NCI-H187 treated with DMSO at 0.1 percent for 48 hours (cell line): Measurements from ENCODE around the gene LY6G6C.

Experiments
- DNase-seq: peaks from one replicate; lab custom pipeline; 2025; lab: John Stamatoyannopoulos, UW

LY6G6C gene, protein sequence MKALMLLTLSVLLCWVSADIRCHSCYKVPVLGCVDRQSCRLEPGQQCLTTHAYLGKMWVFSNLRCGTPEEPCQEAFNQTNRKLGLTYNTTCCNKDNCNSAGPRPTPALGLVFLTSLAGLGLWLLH

DNA sequence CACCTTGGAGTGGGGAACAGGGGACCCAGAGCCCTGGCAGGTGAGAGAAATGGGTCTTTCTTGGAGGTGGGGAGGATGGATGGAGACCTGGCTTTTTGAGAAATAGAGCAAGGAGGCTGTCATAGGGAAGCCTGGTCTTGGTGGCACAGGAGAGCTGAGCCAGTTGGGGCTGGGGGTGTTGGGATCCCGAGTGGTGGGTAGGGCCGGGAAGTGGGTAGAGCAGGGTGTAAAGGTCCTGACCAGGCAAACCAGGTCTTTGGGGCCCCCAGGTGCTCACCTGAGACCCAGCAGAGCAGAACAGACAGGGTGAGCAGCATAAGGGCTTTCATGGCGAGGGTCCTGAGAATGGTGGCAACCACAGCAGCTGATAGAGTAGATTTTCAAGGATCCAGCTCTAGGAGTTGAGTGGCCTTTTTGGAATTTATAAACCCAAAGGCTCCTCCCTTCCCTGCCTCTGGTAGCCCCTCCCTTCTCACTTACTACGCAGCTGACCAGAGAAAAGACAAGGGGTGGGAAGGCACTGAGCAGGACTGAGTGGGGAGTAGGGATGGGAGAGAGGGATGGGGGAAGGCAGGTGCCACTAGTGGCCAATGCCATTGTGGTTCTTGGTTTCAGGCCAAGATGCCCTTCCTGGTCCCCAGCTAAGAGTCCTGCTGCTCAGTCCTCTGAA, at the start of gene LY6G6C:
Gene LY6G6C (minus strand): TSS at position 396 of the 670 bp plus-strand sequence. CDS start 67 bp downstream, at position 329.
- no peak for DNase-seq

- no peak for DNase-seq
Measured at GRCh38 chr6:31770860-31771259, 49.3 kb upstream of the LY6G6C start.

DNA sequence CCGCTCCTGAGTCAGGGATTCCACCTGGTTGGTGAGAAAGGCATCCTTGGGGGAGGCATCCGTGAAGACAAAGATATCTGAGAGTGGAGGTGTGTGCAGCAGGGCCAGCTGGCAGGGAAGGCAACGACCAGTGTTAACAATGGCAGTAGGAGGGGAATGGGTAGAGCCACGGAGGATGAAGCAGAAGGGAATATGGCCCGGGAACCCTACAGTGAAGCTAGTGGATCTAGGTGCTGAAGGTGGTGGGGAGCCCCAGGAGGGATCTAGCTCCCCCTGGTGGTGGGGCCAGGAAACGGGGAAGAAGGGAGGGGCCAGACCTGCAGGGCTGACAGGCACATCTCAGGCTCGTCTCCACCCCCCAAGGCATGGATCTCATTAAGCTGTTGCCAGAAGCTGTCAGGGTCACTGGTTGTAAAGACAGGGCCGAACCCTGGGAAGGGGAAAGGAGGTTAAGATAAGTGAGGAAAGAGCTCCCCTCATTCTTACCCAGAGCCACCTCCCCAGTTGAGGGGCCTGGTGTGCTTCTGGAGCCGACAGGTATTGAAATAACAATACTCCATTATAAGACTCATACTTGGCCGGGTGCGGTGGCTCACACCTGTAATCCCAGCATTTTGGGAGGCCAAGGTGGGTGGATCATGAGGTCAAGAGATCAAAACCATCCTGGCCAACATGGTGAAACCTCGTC, 48.3 kb upstream of the LY6G6C start:
- DNase-seq: no peak

DNA sequence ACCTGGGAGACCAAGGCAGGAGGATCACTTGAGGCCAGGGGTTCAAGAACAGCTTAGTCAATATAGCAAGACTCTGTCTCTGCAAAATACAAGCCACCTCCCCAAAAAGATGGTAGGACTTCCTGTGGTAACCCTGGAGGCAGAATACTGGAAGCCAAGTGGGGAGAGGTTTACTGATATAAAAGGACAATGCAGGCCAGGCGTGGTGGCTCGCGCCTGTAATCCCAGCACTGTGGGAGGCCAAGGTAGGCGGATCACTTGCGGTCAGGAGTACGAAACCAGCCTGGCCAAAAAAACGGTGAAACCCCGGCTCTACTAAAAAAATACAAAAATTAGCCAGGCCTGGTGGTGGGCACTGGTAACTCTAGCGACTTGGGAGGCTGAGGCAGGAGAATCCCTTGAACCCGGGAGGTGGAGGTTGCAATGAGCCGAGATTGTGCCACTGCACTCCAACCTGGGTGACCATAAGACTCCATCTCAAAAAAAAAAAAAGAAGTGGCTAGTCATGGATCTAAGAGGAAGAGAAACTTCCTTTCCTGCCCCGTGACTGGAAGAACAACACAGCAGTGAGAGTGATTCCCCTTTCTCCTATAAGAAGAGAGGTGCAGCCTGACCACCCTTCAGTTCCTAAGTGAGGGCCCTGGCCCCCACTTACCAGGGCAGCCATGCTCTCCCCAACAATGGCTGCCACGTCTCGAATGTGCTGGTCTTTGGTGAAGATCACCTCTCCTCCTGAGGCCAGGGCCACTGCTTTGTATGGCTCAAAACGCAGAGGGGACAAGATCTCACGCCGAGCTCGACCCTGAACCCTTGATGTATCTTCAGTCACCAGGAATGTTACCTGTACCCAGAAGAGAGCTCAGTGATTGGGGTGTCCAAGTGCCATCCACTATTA, 47.1 kb upstream of the LY6G6C start:
- DNase-seq: no peak

- DNase-seq: no peak
Measured at GRCh38 chr6:31767096-31767645, 45.6 kb upstream of the LY6G6C start.

DNA sequence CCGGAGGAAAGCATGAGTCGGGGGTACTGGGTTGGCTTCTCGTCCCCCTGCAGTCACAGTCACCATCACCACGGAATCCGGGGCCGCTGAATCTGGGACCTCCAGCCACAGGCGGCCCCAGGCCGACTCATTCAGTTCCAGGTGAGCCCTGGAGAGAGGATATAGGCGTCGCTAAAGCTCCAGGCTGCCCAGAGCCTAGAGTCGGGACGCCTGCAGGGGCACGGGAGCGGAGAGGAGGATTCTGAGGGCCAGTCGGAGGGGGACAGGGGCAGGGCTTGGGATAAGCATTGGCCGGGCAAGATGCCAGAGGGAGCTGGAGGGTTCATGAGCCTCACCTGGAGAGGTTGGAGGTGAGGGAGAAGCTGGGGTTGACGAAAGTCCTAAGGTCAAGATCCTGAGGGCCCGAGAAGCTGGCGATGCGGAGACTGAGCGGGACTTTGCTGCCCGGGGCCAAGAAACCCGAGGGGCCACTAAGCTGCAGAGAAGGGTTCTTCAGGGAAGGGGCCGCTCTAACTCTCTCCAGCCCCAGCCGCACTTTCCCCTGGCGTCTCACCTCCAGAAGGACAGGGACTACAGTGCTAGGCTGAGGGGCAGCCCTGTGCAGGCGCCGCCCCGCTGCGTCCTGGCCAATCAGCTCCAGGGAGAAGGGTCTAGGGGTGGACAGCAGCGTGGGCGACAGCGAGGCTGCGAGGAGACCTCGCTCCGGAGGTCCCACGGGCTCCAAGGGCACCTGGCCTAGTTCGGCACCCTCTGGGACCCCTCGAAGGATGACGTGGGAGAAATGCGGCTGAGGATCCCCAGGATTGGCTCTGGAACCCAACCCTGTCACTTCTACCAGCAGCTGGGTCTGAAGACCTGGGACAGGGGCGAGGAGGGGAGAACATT, 44.6 kb upstream of the LY6G6C start:
- DNase-seq: no peak

- no peak for DNase-seq
Measured at GRCh38 chr6:31765559-31765909, 44.0 kb upstream of the LY6G6C start.

DNA sequence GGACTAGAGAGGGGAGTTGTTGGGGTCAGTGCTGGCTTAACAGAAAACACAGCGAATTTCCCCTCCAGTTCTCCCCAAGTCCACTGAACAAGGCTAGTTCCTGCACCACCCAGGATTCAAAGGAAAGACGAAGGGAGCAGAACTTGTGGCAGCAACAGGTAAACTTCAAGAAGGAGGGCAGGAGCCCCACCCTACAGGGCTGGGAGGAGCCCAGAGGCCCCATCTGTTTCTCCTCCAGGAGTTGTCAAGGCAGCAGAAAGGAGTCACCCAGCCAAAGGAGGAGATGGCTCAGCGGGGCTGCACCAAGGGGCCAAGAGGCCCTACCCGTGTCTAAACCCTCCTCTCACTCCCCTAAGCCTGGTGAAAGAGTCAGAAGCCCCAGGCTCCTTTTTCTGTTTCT, 42.7 kb upstream of the LY6G6C start:
- no peak for DNase-seq

DNA sequence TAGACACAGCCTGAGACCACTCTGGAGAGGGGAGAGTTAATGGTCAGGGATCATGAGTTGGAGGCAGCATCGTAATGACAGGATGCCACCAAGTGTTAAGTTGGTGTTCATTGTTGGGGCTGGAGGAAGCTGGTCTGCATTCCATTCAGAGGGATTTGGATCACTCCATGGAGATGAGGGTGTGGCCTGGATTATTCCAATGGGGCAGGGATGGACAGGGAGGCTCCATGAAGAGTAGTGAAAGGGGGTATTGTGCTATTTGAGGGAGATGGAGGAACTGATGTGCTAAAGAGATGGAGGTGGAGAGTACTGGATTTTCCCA, 42.0 kb upstream of the LY6G6C start:
- DNase-seq: no peak

DNA sequence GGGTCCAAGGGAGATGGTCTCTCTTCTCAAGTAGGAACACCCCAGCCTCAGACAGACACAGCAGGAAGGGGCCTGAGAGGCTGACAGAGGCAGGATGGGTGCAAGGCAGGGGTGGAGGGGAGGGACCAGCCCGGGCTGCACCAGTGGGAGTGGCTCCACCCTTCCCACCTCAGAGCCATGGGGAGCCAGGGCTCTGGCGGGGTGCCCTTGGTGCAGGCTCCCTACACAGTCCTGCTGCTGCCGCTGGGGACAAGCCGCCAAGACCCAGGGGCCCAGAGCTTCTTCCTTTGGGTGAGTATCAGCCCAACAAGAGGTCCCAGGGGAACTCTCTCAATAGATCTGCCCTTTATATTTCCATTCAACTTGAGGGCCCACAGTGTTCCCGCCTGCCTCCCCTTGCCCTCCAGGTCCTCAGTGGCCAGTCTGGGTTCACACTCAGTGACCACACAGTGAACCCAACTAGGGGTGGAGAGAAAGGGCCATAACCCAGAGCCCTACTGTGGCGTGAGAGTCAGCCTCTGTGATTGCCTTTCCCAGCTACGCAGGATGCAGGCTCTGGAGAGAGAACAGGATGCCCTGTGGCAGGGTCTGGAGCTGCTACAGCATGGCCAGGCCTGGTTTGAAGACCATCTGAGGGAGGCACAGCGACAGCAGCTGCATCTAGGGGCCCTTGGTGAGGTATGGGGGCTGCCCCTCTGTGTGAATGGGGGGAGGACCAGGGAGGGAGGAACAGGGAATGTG, 41.5 kb upstream of the LY6G6C start:
- DNase-seq: no peak

GRCh38 chr6:31762356-31762755, 40.8 kb upstream of the LY6G6C start, which contains the start of gene SAPCD1:
TSS of gene SAPCD1 (plus strand) at chr6:31762656. CDS start at chr6:31763055, 399 bp downstream.
- no peak for DNase-seq

DNA sequence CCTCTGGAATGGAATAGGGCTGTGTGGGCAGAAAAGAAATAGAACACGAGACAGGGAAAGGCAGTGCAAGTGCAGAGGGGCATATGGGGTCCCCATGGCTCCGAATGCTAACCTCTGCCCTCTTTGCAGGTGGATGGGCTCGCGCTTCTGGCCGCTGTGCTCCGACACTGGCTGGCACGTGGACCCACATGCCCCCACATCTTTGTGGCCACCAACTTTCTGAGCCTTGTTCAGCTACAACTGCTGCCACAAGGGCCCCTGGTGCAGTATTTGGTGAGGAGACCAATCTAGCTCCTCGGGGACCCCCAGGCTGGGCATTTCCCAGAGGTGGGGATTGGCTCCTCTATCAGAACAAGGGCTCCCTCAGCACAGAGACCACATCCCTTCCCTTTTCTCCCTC, 39.8 kb upstream of the LY6G6C start:
- no peak for DNase-seq

DNA sequence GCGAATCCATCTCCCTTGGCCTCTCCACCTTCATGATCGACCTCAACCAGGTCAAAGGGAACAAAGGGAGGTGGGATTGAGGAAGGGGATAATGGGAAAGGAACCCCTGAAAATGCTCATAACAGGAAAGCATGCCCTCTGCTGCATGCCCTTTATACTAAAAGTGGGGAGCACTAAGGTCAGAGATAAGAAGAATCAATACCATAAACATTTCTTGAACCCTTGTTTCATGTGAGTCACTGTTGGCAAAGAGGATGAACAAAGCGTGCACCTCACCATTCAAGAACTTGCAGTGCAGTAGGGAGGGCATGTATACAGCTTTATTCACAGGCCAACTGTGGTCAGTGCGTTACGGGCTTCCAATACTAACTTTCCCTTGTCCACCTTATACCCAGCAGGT, 39.2 kb upstream of the LY6G6C start:
- no peak for DNase-seq

- no peak for DNase-seq
Measured at GRCh38 chr6:31758281-31758680, 36.7 kb upstream of the LY6G6C start.

GRCh38 chr6:31752739-31753319, 31.3 kb upstream of the LY6G6C start:
- no peak for DNase-seq

DNA sequence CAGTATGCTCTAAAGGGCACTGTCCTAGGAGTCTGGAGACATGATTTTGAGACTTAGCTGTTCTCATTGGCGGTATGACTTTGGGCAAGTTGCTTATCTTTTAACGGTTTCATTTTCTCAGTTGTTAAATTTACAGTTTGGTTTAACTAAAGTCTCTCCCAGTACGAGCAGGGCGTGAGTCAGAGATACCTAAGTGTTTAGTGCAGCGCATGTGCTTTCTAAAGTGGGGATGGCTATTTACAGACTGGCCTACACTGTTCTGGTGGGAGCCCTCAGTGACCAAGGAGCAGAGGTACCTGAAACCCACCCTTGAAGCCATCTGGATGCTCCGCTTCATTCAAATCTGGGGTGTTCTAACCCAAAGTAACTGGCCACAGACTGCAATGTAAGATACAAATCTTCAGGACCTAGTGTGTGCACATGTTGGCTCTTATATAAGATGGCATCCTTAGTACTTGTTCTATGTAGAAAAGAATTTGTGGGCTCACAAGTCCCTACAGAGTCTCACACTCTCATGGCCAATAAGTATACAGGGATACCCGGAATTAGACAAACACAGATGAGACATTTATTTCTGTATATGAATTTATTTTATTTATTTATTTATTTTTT, 29.0 kb upstream of the LY6G6C start:
- DNase-seq: no peak

GRCh38 chr6:31749301-31750036, 27.9 kb upstream of the LY6G6C start:
- DNase-seq: no peak

- DNase-seq: no peak
Measured at GRCh38 chr6:31744422-31744821, 22.9 kb upstream of the LY6G6C start.

DNA sequence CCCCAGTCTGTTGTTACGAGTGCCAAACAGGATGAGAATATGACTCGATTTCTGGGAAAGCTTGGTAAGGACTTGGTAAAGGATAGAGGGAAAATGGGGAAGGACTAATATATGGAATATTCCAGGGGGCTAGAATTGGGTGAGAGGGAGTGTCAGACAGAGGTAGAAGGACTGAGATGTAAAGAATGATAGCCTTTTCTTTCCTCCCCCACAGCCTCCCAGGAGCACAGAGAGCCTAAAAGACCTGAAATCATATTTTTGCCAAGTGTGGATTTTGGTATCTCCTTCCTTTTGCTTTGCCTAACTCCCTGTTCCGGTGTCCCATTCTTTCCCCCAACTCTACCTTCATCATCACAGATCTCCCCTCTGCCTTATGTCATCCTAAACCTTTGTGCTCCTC, 21.3 kb upstream of the LY6G6C start:
- no peak for DNase-seq
